GM12874 (cell line): ENCODE data around the gene ARHGAP44.

ENCODE experiments used
- TF ChIP-seq, protein P1 (sequence below): IDR thresholded peaks from 2 replicates; pipeline ENCODE4 v1.5.1; 2011; ENCODE audit warnings: low read depth, mild to moderate bottlenecking, control low read depth, low read length, moderate library complexity; ENCODE audit not compliant: insufficient read depth

Gene ARHGAP44

DNA sequence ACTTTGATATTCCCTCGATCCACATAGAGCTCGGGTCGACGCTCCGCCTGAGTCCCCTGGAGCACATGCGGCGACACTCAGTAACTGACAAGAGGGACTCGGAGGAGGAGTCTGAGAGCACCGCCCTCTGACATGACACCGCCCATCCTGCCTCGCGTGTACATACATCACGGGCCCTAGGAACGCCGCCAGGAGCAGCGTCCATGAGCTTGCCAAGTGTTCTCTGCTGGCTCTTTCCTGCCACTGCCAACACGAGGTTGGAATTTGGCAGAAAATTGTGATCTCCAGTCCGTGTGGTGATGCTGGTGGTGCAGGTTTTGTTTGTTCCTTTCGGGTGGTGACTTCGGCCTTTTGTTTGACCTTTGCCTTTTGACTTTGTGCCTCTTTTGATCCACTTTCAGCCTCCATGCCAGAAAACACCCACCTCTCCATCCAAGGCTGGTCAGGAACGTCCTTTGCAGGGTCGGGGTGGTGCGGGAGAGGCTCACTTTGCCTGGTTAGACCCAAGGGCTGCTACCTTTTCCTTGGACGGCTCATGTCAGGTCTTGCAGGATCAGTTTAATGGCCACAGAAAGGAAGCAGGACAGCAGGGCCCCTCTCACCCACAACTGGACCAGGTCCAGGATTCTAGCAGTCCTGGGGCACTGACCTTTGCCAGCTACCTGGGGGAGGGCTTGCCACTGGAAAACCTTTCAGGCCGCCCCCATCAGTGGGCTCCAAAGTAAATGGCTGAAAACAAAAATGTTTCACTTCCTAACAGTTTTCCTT, 200.9 kb downstream of the ARHGAP44 start:
- TF ChIP-seq, protein P1, sequence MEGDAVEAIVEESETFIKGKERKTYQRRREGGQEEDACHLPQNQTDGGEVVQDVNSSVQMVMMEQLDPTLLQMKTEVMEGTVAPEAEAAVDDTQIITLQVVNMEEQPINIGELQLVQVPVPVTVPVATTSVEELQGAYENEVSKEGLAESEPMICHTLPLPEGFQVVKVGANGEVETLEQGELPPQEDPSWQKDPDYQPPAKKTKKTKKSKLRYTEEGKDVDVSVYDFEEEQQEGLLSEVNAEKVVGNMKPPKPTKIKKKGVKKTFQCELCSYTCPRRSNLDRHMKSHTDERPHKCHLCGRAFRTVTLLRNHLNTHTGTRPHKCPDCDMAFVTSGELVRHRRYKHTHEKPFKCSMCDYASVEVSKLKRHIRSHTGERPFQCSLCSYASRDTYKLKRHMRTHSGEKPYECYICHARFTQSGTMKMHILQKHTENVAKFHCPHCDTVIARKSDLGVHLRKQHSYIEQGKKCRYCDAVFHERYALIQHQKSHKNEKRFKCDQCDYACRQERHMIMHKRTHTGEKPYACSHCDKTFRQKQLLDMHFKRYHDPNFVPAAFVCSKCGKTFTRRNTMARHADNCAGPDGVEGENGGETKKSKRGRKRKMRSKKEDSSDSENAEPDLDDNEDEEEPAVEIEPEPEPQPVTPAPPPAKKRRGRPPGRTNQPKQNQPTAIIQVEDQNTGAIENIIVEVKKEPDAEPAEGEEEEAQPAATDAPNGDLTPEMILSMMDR: no peak

DNA sequence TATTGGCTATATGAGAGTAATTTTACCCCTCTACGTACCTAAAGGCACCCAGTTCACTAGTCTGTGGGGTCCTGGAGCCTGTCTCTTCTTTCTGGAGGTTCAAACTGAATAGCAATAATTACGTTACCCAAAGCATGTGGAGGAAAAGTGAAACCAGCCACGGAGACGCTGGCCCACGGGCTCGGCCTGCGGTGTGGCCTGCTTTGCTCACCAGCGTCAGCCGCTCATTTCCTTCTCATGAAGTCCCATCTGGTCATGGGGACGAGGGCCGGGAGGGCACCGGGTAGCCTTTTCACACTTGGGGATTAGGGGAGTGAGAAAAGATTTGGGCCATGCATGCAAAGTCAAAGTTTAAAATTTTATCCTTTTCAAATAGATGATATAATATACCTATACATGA, 201.6 kb downstream of the ARHGAP44 start:
- TF ChIP-seq, protein P1: no peak

DNA sequence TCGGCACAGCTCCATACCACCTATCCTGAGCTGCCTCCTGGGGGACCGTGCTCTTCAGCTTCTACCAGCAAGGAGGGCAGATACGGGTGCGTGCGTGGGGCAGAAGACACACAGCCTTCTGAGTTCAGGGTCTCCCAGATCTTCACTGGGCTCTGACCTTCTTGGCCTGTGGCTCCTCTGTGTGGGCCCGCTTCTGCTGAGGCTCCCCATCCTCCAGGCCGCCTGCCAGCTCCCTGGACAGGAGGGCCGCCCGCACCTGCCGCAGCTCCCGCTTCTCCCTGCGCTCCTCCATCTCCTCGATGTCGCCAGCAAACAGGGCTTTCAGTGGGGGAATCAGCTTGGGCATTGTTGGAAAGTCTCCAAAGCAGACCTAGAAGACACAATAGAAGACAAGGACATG, 203.4 kb downstream of the ARHGAP44 start:
- TF ChIP-seq, protein P1: no peak

DNA sequence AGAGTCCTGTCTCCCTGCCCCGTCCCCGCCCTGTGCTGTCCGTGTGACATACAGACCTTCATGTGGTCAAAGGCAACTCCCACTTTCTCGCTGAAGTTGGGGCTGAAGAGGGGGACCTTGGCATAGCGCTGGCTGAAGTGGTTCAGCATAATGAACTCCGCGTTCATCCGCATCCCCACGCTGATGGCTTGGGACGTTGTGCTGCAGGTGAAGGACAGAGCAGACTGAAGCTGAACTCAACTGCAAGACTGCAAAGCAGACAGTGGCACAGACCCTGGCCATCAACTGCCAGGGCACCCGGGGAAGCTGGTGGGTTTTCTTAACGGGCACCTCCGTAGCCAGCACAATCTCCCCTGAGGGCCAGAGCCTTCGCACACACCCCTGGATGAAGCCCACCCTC, 204.3 kb downstream of the ARHGAP44 start:
- TF ChIP-seq, protein P1: no peak

DNA sequence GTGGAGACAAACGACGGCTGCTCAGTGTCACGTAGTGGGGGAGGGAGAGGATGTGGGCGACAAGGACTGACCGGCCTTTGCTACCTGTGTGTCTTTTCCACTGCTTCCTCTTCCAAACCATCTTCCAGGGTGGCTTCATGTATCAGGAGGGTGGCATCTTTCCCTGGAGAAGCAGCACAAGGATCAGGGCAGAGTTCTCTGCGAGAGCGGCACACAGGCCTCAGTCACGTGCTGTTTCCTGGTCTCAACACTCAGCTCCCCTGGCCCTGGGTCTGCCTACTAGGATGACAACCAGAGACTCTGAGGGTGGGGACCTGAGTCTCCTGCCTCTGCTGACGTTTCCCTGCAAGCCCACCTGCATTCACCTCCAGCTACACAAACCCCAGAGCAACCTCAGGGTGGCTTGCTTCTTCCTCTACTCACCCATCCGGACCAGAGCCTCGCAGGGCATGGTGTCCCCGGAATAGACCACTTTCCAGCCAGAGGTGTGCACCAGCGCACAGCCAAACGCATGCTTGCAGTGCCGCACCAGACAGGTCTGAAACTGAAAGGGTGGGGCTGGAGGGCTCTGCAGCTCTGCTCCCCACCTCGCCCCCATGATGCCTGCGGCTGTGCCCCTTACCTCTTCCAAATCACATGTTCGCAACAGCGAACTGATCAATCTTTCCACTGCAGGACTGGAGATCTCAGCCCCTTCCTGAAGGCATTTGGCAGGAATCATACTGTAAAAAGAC, 205.2 kb downstream of the ARHGAP44 start:
- TF ChIP-seq, protein P1: no peak

DNA sequence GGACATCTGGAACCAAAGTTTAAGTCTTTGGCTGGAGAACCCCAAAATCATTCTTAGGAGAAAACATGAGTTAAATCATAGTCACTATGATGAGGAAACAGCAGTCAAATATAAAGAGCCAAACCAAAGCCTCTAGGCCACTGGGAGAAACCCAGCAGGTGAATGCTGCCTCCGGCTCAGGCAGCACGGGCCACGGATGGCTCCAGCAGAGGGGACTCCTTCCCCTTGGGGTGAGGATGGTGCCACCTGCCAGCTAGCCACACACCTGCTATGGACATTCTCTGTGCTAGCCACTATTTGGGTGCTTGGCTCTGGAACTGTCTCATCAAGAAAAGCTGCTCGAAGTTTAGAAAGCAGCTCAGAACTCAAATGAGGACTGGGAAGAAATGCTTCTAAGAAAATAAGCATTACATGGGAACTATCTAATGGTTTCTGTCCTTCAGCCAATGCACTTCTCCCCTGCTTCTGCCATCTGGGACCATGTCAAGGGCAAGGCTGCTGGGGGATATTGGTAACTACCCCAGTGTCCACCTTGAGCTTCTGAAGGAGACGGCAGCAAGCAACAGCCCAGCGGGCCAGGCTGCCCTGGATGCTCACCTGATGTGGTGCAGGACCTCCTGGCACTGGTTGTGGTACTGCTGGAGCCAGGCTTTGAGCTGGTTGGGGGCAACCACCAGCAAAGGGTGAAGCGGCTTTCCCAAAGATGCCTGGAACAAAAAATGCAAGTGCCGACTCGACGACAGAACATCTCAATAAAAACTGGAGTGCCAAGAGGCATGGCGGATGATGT, 206.0 kb downstream of the ARHGAP44 start:
- TF ChIP-seq, protein P1: no peak

DNA sequence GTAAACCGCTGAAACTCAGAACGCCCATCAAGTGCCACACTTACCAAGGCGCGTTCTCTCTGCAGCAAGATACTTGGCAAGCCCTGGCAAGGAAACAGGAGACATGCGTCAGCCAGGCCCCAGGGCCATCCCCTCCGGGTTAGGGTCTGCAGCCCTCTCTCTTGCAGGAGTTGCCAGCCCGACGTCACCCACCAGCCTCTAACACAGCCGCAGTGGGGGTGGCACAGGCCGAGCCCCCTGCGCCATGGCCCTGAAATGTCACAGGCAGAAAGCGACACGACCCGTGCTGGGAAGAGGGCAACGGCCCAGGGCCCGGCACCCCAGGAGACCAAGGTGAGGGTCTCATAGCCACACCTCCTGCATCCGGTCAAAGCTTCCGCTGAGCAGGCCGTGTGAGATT, 206.6 kb downstream of the ARHGAP44 start:
- TF ChIP-seq, protein P1: no peak
